Measurements from ENCODE around the gene ADPRHL1.
"Not testable (repeated sequence)": the region's sequence is repeated elsewhere in the genome, so short reads cannot be mapped to it uniquely, and the experiment has no call there.

ADPRHL1 gene

DNA sequence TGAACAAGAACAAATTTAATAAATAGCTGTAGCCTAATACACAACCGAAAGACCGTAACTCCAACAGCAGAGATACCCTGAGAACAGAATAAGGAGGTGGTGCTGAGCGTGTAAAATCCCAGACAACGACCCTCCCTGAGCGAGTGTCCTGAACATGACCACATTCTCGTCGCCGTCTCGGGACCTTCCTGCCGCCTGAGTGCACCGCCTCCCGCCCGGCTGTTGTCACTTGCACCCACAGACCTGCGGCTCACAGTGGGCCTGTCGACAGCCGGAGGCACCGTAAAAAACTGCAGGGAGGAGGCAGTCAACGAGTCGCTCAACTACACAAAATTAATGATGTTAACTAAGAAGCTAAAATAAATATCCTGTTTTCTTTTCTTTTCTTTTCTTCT, 53.5 kb downstream of the ADPRHL1 start:
- peak; percentile 13 for DNase-seq

DNA sequence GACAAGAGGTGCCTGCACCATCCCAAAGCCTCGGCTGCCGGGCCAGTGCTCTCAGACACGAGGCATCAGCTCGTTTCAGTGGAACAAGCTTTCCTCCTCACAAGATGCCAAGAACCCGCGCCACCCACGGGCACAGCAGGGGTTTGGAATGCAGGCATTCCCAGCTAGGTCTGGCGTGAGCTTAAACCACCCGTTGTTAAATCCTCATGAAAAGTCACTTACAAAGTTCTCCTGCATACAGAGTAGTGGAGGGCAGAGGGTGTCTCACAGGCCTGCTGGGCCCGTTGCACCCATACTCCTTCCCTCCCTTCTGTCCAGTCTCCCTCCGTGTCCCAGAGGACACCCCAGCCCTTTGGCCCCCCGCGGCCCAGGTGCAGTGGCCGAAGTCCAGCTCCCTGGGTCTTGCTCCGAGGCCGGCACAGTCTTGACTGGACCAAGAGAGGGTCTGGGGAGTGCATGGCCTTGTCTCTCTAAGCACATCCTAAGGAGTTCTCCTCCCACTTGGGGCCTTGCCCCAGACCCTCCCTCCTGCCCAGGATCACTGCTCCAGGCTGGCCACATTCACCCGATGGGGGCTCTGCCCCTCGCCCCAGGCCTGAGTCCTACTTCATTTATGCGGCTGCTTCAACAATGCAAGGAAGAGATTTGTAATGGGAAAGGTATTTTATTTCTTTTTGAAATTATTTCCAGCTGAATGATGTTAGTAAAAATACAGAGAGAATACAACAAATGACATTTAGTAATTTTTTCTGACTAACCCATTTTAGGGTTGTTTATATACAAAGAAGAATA, 54.1 kb downstream of the ADPRHL1 start:
- peak; percentile 64 for DNase-seq

DNA sequence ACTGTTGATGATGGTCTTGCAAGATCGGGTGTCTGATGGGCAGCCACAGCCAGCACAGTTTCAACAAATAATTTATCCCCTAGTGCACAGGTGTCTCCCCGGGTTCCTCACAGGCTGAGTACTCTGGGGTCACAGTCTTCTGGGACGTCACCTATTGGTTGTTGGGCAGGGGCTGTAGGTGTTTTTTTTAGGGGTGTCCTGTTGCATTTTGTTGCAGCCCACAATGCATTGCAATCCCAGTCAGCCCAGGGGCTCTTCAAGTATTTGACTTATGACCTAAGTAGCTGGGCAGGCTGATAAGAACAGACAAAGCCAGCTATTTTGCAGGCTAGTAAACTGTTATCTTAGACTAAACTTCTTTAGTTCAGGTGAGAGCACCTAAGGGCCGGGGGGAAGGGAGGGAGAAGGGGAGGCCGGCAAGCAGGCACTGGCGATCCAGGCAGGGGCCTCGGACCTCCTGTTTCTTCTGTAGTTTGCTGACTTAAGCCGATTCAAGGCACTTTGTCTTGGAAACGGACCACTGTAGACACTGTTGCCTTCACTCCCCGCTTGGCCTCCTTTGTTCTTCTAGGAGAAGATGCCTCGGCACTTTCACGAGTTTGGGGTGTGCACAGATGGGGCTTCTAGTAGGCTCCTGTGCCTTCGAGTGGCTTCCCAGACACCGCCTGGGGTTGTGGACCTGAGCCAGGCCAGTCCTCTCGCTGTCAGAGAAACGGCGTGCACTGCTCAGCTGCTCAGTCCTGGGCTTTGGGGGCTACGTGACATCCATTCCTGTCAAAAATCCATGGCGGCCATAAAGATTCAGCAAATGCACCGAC, 55.5 kb downstream of the ADPRHL1 start:
- DNase-seq, result no peak

DNA sequence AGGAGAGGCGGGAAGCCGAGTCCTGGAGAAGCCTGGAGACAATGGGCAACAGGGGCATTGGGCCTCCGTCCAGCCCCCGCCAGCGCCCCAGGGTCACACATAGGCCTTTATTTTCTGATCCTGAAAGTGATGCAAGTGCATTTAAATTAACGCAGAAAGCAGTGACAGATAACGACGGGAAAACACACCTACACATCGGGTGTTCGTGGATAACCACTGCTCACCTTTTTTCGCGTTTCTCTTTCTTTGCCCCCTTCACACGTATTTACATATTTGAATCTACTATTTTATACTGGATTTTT, 59.0 kb downstream of the ADPRHL1 start:
- no peak for DNase-seq

DNA sequence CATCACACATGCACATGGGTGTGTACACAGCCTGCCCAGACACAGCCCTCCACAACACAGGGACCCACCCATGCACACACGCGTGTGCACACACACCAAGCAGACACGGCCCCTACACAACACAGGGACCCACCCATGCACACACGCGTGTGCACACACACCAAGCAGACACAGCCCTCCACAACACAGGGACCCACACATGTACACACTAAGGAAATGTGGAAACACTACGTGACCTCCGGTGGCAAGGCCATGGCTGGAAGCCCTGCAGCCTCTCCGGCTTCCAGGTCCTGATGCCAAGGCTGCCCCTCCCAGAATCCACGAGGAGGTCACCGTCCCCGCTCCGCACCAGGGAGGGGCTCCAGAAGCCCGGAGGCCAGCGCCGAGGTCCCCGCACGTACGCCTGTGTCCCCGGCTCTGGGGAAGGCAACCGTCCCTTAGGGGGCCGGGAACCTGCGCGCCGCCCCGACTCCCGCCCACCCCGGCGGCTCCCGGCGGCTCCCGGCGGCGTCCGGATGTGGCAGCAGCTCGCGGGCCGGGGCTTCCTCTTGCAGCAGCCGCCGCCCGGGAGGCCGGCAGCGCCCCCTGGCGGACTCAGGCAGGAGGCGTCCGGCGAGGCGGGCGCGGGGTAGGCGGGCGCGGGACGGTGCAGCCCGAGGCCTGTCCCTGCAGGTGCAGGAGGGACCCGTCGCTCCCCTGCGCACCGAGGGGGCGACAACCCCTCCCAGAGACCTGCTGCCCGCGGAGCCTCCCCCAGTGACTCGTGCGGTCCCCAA, 59.5 kb downstream of the ADPRHL1 start:
- DNase-seq, result peak; percentile 75

DNA sequence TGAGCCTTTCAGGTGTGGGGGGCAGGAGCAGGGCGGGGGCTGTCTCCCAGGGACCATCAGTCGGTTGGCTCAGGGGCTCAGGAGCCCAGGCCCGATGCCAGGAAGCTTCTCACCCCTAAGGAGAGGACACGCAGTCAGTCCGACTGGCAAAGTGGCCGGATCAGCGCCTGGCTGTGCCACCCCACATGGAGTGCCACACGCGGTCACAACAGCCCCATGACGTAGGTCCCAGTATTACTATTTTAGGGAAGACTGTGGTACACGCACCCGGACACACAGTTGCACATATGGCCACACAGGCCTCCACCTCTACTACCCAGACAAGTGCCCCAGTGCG, 60.1 kb downstream of the ADPRHL1 start:
- no peak for DNase-seq

DNA sequence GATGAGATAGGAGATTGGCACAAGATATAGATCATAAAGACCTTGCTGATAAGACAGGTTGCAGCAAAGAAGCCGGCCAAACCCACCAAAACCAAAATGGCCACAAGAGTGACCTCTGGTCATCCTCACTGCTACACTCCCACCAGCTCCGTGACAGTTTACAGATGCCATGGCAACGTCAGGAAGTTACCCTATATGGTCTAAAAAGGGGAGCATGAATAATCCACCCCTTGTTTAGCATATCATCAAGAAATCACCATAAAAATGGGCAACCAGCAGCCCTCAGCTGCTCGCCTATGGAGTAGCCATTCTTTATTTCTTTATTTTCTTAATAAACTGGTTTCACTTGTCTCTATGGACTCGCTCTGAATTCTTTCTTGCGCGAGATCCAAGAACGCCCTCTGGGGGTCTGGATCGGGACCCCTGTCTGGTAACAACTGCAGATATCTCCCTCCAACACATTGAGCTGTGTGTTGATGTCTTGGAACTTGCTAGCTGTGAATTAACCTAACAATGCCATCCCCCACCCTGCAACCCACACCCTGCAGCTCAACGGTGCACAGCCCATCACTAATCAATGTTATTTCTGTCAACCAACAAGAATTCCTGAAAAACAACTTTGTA, 62.3 kb downstream of the ADPRHL1 start:
- DNase-seq, result no peak

DNA sequence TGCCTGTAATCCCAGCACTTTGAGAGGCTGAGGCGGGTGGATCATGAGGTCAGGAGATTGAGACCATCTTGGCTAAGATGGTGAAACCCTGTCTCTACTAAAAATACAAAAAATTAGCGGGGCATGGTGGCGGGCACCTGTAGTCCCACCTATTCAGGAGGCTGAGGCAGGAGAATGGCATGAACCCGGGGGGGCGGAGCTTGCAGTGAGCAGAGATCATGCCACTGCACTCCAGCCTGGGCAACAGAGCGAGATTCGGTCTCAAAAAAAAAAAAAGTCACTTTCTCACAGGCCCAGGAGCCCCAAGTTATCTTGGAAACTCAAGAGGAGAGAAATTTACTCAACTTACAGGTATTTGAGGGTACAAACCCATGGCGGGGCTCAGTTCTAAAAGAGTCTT, 63.7 kb downstream of the ADPRHL1 start:
- DNase-seq, result not testable (repeated sequence)

DNA sequence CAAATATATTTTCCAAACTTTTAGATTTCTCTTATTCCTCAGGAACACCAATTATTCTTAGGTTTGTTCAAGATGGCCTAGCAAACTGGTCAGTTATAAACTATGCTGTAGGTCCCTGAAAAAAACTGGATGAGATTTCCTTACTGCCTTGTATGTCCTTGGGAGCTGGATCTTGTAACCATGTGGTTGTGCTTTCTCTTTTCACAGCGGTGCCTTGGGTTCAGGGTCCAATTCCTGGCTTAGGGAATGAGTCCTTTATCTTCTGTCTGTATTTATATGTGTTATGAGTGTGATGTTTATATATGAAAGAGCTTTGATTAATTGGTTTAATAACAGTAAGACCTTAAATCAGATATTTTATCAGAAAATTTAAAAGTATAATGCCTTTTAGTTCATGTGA, 65.9 kb downstream of the ADPRHL1 start:
- DNase-seq, result no peak

DNA sequence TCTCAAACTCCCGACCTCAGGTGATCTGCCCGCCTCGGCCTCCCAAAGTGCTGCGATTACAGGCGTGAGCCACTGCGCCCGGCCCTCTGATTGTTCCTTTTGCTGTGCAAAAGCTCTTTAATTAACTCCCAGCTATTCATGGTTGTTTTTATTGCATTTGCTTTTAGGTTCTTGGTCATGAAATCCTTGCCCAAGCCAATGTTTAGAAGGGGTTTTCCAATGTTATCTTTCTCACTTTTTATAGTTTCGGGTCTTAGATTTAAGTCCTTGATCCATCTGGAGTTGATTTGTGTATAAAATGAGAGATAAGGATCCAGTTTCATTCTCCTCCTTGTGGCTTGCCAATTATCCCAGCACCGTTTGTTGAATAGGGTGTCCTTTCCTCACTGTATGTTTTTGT, 70.2 kb downstream of the ADPRHL1 start:
- DNase-seq, result no peak

DNA sequence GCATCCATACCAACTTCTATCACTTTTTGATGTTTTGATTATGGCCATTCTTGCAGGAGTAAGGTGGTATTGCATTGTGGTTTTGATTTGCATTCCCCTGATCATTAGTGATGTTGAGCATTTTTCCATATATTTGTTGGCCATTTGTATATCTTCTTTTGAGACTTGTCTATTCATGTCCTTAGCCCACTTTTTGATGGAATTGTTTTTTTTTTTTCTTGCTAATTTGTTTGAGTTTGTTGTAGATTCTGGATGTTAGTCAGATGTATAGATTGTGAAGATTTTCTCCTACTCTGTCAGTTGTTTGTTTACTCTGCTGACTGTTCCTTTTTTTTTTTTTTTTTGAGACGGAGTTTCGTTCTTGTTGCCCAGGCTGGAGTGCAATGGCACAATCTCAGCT, 70.7 kb downstream of the ADPRHL1 start:
- not testable (repeated sequence) for DNase-seq

DNA sequence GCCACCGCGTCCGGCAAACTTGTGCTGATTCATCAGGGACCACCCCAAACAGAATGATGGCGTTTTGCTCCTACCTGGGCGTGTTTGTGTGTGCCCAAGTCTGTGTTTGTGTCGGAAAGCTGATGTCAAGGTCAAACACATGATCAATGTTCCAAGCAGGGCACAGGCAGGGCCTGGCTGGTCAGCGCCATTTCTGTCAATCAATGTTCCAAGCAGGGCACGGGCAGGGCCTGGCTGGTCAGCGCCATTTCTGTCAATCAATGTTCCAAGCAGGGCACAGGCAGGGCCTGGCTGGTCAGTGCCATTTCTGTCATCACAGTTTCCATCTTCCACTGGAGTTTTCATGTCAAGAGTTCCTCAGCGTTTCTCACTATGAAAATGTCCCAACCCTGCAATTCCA, 74.5 kb downstream of the ADPRHL1 start:
- DNase-seq, result no peak

DNA sequence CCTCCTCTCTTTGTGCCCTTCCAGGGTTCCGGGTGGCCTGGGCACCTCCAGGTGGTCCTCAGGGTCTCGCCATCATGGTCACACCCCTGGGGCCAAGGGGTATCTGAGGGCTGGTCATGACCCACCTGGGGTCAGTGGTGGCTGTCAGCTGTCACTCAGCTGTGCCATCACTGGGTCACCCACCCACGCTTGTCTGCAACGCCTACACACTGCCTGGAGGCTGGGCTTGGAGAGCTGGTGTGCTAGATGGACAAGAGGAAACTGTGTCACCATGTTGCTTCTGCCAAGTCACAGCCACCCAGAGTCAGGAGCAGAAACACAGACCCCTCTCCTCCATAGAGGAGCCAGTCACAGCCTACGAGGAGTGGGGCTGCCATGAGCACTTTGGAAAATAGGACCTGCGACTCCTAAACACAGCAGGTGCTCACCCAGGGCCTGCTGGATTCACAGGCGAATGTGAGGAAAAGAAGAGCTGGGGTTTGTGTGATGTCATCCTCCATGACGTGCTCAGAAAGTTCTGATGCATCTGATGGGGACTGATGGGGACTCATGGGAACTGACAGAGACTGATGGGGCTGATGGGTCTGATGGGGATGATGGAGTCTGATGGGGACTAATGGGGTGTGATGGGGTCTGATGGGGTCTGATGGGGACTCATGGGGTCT, 78.6 kb downstream of the ADPRHL1 start:
- no peak for DNase-seq

DNA sequence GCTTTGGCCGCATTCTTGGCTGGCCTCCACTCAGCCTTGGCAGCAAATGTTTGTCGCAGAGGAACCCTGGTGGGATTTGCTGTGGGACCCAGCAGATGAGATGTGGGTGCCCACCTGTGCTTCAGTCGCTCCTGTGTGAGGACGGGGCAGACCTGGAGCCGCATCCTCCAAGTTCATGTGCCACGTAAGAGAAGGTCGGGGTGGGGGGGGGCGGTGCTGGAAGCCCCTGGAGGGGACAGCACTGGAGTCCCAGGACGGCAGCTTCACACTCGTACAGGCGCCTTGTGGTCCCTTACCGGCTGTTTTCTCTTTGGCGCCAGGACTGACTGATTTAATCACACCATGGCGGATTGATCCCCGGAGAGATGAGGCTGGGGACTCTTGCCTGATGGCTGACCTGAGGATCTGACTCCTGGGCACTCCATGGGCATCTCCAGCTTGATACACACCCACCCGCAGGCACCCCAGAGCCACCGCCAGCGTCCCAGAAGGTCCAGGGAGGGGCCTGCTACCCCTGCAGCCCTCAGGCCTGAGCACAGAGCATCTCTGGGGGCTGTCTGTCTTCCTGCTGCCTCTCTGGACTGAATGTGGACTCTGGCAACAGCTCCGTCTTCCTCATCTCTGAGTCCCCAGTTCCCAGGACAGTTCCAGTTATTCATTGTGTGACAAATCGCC, 79.3 kb downstream of the ADPRHL1 start:
- DNase-seq, result no peak

DNA sequence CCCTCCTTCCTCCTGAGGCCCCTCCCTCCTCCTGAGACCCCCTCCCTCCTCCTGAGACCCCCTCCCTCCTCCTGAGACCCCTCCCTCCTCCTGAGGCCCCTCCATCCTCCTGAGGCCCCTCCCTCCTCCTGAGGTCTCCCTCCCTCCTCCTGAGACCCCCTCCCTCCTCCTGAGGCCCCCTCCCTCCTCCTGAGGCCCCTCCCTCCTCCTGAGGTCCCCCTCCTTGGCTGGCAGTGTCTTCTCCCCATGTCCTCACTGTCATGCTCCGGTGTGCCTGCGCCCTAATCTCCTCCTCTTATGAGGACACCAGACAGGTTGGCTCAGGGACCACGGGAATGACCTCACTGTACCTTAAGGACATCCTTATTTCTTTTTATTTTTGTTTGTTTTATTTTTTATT, 81.6 kb downstream of the ADPRHL1 start:
- DNase-seq, result not testable (repeated sequence)

DNA sequence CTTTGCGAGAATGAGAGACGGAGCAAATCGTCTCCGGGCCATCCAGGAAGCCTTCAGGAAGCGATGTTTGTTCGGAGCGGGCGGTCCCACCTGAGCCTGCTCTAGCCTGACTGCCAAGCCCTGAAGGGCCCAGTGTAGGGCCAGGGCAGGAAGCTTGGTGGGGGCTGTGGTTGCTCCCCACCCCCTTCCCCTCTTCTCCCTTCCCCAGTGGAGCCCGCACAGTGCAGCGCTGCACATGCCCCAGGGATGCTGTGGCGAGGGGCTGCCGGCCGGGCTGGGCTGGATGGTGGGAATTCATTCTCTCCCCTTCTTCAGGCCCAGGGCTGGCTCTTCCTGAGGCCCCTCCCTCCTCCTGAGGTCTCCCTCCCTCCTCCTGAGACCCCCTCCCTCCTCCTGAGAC, 82.2 kb downstream of the ADPRHL1 start:
- DNase-seq, result no peak

DNA sequence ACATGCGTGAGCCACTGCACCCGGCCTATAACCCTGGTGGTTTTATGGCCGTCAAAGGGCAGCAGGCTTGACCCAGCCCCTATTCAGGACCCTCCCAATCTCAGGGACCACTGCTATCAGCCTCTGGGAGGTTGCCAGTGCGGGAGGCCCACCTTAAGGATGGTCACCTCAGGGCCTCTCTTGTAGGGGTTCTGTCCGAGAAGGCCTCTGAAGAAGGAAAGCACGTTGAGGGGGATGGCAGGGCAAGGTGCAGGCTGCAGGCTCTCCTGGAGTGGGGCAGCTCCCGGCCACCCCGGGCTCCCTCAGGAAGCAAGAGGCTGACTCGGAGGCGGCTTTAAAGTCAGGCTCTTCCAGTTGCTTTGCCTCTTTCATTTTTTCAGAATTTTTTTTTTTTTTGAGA, 83.4 kb downstream of the ADPRHL1 start:
- no peak for DNase-seq

DNA sequence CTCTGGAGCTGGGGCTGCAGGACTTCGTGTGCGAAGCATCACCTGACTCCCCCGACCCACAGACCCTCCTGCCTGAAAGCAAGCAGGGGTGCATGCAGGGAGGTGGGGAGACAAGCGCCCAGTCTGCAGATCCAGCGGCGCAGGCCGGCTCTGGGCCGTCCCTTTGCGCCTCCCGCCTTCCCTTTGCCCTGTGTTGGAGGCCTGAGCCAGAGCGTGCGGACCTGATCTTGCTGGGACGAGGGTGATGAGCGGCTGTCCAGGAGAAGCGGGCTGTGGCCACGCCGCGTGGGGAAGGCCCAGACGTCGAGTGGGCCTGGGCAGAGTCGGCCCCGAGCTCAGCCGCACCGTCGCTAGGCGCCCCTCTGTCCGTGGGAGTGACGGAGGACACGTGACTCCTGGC, 84.1 kb downstream of the ADPRHL1 start:
- no peak for DNase-seq

DNA sequence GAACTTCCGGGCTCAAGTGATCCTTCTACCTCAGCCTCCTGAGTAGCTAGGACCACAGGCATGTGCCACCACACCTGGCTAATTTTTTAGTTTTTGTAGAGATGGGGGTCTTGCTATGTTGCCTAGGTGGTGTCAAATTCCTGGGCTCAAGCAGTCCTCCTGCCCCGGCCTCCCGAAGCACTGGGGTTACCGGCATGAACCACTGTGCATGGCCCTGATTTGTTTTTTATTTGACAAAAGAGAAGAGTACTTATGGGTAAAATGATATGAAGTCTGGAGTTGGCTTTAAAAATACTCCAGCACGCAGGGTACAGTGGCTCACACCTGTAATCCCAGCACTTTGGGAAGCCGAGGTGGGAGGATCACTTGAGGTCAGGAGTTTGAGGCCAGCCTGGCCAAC, 84.9 kb downstream of the ADPRHL1 start:
- DNase-seq, result not testable (repeated sequence)

DNA sequence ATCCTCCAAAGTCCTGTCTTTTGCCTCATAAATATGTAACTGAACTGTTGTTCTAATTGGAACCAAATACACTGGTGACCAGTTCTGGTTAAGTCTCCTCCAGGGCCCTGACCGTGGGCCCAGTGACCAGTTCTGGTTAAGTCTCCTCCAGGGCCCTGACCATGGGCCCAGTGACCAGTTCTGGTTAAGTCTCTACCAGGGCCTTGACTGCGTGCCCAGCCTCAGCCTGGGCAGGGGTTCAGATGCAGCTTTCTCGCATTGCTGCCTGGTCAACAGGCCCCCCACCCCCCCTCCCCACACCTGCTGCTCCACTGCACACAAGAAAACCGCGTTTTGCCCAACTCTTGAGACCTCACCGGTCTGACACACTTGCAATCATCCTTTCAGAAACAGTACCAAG, 85.5 kb downstream of the ADPRHL1 start:
- DNase-seq, result no peak

DNA sequence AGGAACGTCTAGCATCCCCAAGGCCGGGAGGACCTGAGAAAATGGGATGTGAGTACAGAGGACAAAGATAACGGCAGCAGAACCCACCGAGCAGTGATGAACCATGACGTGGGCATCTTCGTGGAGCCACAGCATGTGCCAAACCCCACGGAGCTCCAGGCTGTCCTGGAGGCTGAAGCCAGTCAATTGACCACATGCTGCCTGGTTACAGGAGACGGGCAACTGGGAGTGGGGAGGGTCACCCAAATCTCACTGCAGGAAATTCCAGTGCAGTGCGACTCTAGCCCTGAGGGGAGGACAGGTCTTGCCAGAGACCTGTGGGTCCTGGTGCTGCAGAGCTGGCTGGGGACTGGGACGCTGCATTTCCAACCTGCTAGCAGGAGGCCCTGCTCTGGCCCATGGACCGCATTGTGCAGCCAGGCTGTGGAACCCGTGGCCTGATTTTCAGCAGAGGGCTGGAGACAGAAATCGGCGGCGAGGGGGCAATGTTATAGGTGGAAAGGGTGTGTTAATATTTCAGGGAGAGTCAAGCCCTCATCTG, 86.2 kb downstream of the ADPRHL1 start:
- DNase-seq, result no peak

DNA sequence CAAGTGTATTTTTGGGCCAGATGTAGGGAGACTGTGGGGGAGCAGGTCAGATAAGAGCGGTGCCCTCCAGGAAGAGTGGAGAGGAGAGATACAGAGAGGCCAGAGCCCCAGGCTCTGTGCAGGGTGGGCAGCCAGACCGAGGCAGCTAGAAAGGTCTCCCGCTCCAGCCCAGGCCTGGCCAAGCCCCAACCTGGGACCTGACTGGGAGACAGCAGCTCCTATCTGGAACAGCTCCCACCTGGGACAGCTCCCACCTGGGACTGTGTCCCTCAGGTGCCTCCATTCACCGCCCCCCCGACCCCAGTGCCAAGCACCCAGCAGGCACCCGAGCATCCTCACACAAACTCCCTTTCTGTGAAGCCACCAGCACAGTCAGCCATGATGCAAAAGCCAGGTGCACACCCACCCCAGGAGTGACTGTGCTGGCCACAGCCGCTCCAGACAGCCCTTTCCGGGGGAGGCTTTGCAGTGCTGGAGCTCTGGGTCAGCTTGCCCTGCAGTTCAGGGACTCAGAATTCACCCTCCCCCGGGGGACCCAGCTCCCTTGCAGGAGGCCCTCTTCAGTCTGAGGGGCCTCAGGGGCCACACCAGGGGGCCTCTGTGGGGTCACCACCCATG, 87.2 kb downstream of the ADPRHL1 start:
- no peak for DNase-seq

Measured in fibroblast of upper back skin (primary cell).